Spleen (tissue), 11 donors: ENCODE data around the gene C6orf163. TPM values are rescaled to one million over a fixed set of nuclear protein-coding genes. Genes with fewer than 3 reads are reported as not detected.

Experiments used
- DNase-seq: peaks from one replicate; pipeline ENCODE4 v3.0.0-alpha.2; 2020
- H3K27ac ChIP-seq, 8 donors: fragments of 200-600 bp; sonication (generic) in 7 of 8; 1 replicate in 4 of 8; 2 replicates in 4 of 8; pipeline versions ENCODE4 v1.5.0 to v1.8.0; 2016 to 2021; ENCODE audit warnings: inconsistent platforms in 4 of 8, mild to moderate bottlenecking in 4 of 8, moderate library complexity in 1 of 8
- H3K27me3 ChIP-seq, 7 donors: fragments of 200-600 bp; sonication (generic) in 6 of 7; replicated peaks in 1 of 7; 1 replicate in 4 of 7; 2 replicates in 3 of 7; pipeline versions ENCODE4 v1.5.0 to v1.8.0; 2016 to 2021; ENCODE audit warnings: inconsistent platforms in 3 of 7, mild to moderate bottlenecking in 1 of 7
- H3K36me3 ChIP-seq, 6 donors: fragments of 200-600 bp; sonication (generic) in 5 of 6; 1 replicate in 4 of 6; 2 replicates in 2 of 6; pipeline versions ENCODE4 v1.5.0 to v1.8.0; 2016 to 2021; ENCODE audit warnings: inconsistent platforms in 2 of 6
- H3K4me1 ChIP-seq, 6 donors: fragments of 200-600 bp; sonication (generic) in 5 of 6; 1 replicate in 3 of 6; 2 replicates in 3 of 6; pipeline versions ENCODE4 v1.5.0 to v1.8.0; 2016 to 2021; ENCODE audit warnings: inconsistent platforms in 3 of 6
- H3K4me3 ChIP-seq, 8 donors: fragments of 200-600 bp; sonication (generic) in 7 of 8; 1 replicate in 4 of 8; 2 replicates in 4 of 8; pipeline versions ENCODE4 v1.5.0 to v1.8.0; 2016 to 2021; ENCODE audit warnings: inconsistent platforms in 4 of 8, mild to moderate bottlenecking in 4 of 8, moderate library complexity in 2 of 8
- H3K9me3 ChIP-seq, 8 donors: fragments of 200-600 bp; sonication (generic) in 7 of 8; 1 replicate in 4 of 8; 2 replicates in 4 of 8; pipeline versions ENCODE4 v1.5.0 to v1.8.0; 2016 to 2021; ENCODE audit warnings: inconsistent platforms in 4 of 8
- POLR2A ChIP-seq, 3 donors: fragments of 450-650 bp; IDR thresholded peaks; one replicate each; pipeline ENCODE4 v1.5.1; 2017; ENCODE audit warnings: antibody characterized with exemption in 3 of 3, mild to moderate bottlenecking in 1 of 3
- POLR2AphosphoS5 ChIP-seq, 3 donors: sonication (generic); formaldehyde crosslinking; IDR thresholded peaks; one replicate each; pipeline ENCODE4 v1.5.1; 2017; ENCODE audit warnings: antibody characterized with exemption in 3 of 3
- WGBS, 5 donors: extraction: QIAGEN DNeasy Blood & Tissue Kit in 3 of 5; methylation state at CpG; one replicate each; pipeline versions ENCODE4 v1.1.5 to v1.1.7; 2013 to 2018; 5-methylcytosine and 5-hydroxymethylcytosine counted together
- intact Hi-C: fragments of 100-400 bp; cut with DNase I; formaldehyde crosslinking; loops from one replicate; pipeline ENCODE4 v1.15.0; 2023; ENCODE audit warnings: low total_unique reads
- polyA plus RNA-seq, 3 donors: library from polyadenylated mRNA; stranded (reverse); fragments of 200-250 nt; gene quantifications; one replicate each; pipeline ENCODE4 v1.2.1, GENCODE V29; 2013
- total RNA-seq, 7 donors: library from RNA; depleted of rRNA in 3 of 7; stranded (reverse); fragments of >200 nt in 3 of 7; fragmentation: NEBNext Ultra II Directional in 4 of 7; extraction: Animal tissue kit (Norgen Biotek cat#: 25700) in 4 of 7; gene quantifications; one replicate each; pipeline versions ENCODE4 v1.1.0 to v1.2.1, GENCODE V29; 2016 to 2021
- TF ChIP-seq, protein P1 (sequence below), 11 experiments: fragments of 200-600 bp in 7 of 11; fragments of 450-650 bp in 4 of 11; sonication (generic) in 4 of 11; IDR thresholded peaks in 8 of 11; conservative IDR thresholded peaks in 3 of 11; 1 replicate in 7 of 11; 2 replicates in 4 of 11; pipeline versions ENCODE4 v1.4.0 to v1.8.0; 2016 to 2021; ENCODE audit warnings: antibody characterized with exemption in 11 of 11, inconsistent platforms in 4 of 11, mild to moderate bottlenecking in 1 of 11
- donor health status: healthy with polysubstance abuse.
- donor health status: DM: no; HTN: no; CAD: no; lungs with moderate emphysema.
- donor health status: DM: no; HTN: no; CAD: no.
- donor health status: Bipolar disorder and iron deficiency.
- donor health status: healthy.
- donor health status: DM: no; HTN: no; CAD: no.
- donor health status: DM: yes; HTN: yes; CAD: no.

C6orf163 gene
- total and polyA plus RNA-seq, 10 donors: 0.59 to 13.2 (median 5.4) TPM

- TF ChIP-seq POLR2A (IDR thresholded peaks at IDR 0.05) (no peak), POLR2AphosphoS5 (IDR thresholded peaks at IDR 0.05) (no peak)
- TF ChIP-seq, protein P1, sequence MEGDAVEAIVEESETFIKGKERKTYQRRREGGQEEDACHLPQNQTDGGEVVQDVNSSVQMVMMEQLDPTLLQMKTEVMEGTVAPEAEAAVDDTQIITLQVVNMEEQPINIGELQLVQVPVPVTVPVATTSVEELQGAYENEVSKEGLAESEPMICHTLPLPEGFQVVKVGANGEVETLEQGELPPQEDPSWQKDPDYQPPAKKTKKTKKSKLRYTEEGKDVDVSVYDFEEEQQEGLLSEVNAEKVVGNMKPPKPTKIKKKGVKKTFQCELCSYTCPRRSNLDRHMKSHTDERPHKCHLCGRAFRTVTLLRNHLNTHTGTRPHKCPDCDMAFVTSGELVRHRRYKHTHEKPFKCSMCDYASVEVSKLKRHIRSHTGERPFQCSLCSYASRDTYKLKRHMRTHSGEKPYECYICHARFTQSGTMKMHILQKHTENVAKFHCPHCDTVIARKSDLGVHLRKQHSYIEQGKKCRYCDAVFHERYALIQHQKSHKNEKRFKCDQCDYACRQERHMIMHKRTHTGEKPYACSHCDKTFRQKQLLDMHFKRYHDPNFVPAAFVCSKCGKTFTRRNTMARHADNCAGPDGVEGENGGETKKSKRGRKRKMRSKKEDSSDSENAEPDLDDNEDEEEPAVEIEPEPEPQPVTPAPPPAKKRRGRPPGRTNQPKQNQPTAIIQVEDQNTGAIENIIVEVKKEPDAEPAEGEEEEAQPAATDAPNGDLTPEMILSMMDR (IDR thresholded peaks at IDR 0.05 in 8 of 11, conservative IDR thresholded peaks at IDR 0.05 in 3 of 11): no peak
- H3K9me3 ChIP-seq: no peaks in the 10 kb centered on the region
- intact Hi-C loops: no loop called here
- no peaks in the 10 kb centered on the region for H3K36me3 ChIP-seq
- 96 to 100% (median 100%) methylated on average over 1 of the region's 1 CpG for WGBS, 5 donors
- no peak overlapping the region for H3K27ac ChIP-seq
- no peaks in the 10 kb centered on the region for H3K4me1 ChIP-seq
- no peaks in the 10 kb centered on the region for H3K27me3 ChIP-seq
- DNase-seq: no peak
- H3K4me3 ChIP-seq: no peak overlapping the region
These were observed 7.0 kb downstream of the C6orf163 start for GRCh38 chr6:87351583-87351982.

DNA sequence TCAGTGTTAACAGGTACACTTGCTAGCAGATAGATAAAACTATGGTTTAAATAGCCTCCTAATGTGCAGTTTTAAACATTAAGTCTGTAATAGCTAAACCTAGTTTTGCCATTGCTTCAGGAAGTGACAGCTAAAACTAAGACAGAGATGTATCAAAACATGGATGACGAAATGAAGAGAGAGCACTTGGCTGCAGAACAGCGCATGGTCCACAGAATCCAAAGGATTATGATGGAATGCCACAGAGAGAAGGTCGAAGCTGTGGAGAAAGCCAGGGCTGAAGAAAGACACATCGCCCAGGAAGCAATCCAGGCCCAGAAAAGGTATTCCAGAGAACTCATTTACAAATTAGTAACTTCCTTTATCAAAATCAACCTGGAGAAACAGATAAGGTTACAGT is 11.6 kb downstream of the C6orf163 start:
- no peaks in the 10 kb centered on the region for H3K4me1 ChIP-seq
- WGBS, 5 donors: 95 to 99% (median 95%) methylated on average over 4 of the region's 4 CpGs
- no peak for DNase-seq
- H3K27me3 ChIP-seq: no peaks in the 10 kb centered on the region
- H3K4me3 ChIP-seq: no peak overlapping the region
- H3K27ac ChIP-seq: no peak overlapping the region
- peaks cover 0 to 9% (median 0%) of the 10 kb centered on the region in 6 donors for H3K36me3 ChIP-seq
- intact Hi-C loops: no loop called here
- no peaks in the 10 kb centered on the region for H3K9me3 ChIP-seq
- TF ChIP-seq POLR2AphosphoS5 (IDR thresholded peaks at IDR 0.05) (no peak), POLR2A (IDR thresholded peaks at IDR 0.05) (no peak)
- TF ChIP-seq, protein P1 (IDR thresholded peaks at IDR 0.05 in 8 of 11, conservative IDR thresholded peaks at IDR 0.05 in 3 of 11): no peak

DNA sequence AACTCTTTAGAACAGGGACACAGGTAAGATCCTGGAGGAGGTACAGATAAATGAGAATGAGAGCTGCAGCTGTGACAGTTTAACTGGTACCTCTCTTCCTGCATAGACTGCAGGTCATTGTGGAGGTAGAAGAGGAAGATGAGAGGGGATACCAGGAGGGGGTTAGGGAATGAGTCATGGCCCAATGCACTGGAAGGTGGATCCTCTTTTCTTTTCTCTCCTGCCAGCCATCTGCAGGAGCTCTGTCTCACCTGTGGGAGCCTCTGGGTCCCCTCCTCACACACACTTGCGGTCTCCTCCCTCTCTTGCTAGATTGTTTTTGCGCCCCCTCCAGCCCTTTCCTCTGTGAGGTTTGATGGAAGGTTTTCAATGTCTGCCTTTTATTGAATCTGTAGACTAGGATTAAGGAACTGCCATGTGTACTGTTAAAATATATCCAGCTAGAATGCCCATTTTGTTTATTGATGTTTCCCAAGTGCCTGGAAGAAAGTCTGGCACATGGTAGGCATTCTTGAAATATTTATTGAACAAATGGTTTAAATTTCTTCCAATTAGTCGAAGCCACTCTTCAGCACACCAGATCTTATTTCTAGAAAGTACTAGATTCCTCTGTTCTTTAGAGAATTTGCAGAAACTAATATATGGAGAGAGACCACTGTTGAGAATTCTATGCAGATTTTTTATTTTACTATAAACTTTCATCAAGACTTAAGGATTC is 13.0 kb downstream of the C6orf163 start:
- WGBS, 5 donors: 76 to 95% (median 91%) methylated on average over 3 of the region's 3 CpGs
- Histone ChIP-seq H3K27me3 (no peaks in the 10 kb centered on the region), H3K27ac (no peak overlapping the region), H3K4me3 (no peak overlapping the region), H3K9me3 (no peaks in the 10 kb centered on the region), H3K36me3 (peaks cover 0 to 9% (median 0%) of the 10 kb centered on the region in 6 donors), H3K4me1 (no peaks in the 10 kb centered on the region)
- no peak for DNase-seq
- TF ChIP-seq, protein P1 (IDR thresholded peaks at IDR 0.05 in 8 of 11, conservative IDR thresholded peaks at IDR 0.05 in 3 of 11): no peak
- TF ChIP-seq POLR2AphosphoS5 (IDR thresholded peaks at IDR 0.05): no peak
- no peak for TF ChIP-seq POLR2A (IDR thresholded peaks at IDR 0.05)
- intact Hi-C loops: no loop called here

- intact Hi-C loops: no loop called here
- no peak for TF ChIP-seq POLR2AphosphoS5 (IDR thresholded peaks at IDR 0.05)
- TF ChIP-seq, protein P1 (IDR thresholded peaks at IDR 0.05 in 8 of 11, conservative IDR thresholded peaks at IDR 0.05 in 3 of 11): no peak
- no peak overlapping the region for H3K27ac ChIP-seq
- H3K4me1 ChIP-seq: no peaks in the 10 kb centered on the region
- peaks cover 0 to 17% (median 0%) of the 10 kb centered on the region in 6 donors for H3K36me3 ChIP-seq
- no peak overlapping the region for H3K4me3 ChIP-seq
- peaks cover 0 to 31% (median 20%) of the 10 kb centered on the region in 8 donors for H3K9me3 ChIP-seq
- no peaks in the 10 kb centered on the region for H3K27me3 ChIP-seq
- DNase-seq: no peak
- WGBS, 5 donors: 78 to 90% (median 85%) methylated on average over 5 of the region's 5 CpGs
These were observed 20.1 kb downstream of the C6orf163 start for GRCh38 chr6:87364602-87365252.
